Measurements from ENCODE around the gene ZNF552. TPM values are rescaled to one million over a fixed set of nuclear protein-coding genes. Genes with fewer than 3 reads are reported as not detected.
"Not testable (repeated sequence)": the region's sequence is repeated elsewhere in the genome, so short reads cannot be mapped to it uniquely, and the experiment has no call there.

ZNF552 gene
- total and polyA plus RNA-seq, 4 donors = 3.4 to 11.6 (median 7.9) TPM

DNA sequence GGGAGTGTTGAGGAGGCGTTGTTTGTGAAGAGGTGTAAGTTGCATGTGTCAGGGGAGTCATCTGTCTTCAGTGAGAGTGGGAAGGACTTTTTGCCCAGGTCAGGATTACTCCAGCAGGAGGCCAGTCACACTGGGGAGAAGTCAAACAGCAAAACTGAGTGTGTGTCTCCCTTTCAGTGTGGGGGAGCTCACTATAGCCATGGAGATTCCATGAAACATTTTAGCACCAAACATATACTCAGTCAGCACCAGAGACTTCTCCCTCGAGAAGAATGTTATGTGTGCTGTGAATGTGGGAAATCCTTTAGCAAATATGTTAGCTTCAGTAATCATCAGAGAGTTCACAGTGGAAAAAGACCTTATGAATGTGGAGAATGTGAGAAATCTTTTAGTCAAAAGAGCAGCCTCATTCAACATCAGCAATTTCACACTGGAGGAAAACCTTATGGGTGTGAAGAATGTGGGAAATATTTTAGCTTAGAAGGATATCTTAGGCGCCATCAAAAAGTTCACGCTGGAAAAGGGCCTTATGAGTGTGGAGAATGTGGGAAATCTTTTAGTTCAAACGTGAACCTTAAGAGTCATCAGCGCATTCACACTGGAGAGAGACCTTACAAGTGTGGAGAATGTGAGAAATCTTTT is 26.5 kb upstream of the ZNF552 start:
- no peak overlapping the region for H3K27ac ChIP-seq (ENCODE audit: low read depth, low read length)
- no peaks in the 10 kb centered on the region for H3K9me3 ChIP-seq (ENCODE audit: control insufficient read depth, insufficient read depth, low read length)
- no peak for DNase-seq (ENCODE audit: low read depth in 4 of 6, low spot score in 6 of 6)
- no peaks in the 10 kb centered on the region for H3K4me1 ChIP-seq (ENCODE audit: control insufficient read depth, insufficient read depth, low read length)
- H3K36me3 ChIP-seq (ENCODE audit: control insufficient read depth, insufficient read depth, low read length) = peaks cover 9% of the 10 kb centered on the region
- WGBS (ENCODE audit: insufficient coverage) = 88% methylated on average over 4 of the region's 6 CpGs
- H3K27me3 ChIP-seq (ENCODE audit: control insufficient read depth, insufficient read depth, low read length) = no peaks in the 10 kb centered on the region
- no peak overlapping the region for H3K4me3 ChIP-seq (ENCODE audit: low read depth, low read length)

DNA sequence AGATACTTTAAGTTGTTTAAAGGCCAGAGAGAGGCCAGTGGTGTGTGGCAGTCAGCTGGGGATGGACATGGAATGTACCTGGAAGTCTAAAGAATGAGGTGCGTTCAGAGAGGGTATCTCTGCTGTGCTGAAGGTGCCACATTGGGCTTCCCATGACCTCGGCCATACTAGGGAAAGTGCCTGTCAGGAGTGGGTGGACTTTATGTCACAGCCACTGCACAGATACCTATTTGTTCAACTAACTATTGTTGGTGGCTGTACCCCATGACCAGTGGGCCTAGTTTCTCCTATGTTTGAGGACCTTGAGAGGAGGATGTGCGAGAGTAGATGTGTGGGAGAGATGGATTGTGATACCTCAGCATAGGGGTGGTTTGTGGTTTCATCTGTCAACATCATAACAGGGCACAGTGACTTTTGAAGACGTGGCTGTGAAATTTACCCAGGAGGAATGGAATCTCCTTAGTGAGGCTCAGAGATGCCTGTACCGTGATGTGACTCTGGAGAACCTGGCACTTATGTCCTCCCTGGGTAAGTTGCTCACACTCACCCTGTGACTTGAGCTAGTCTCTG is 24.0 kb upstream of the ZNF552 start:
- H3K4me3 ChIP-seq (ENCODE audit: low read depth, low read length); H3K27ac ChIP-seq (ENCODE audit: low read depth, low read length); H3K27me3 ChIP-seq (ENCODE audit: control insufficient read depth, insufficient read depth, low read length); DNase-seq (ENCODE audit: low read depth in 4 of 6, low spot score in 6 of 6); H3K4me1 ChIP-seq (ENCODE audit: control insufficient read depth, insufficient read depth, low read length); H3K9me3 ChIP-seq (ENCODE audit: control insufficient read depth, insufficient read depth, low read length); H3K36me3 ChIP-seq (ENCODE audit: control insufficient read depth, insufficient read depth, low read length): not testable (repeated sequence)
- WGBS (ENCODE audit: insufficient coverage) = 89% methylated on average over 1 of the region's 5 CpGs

DNA sequence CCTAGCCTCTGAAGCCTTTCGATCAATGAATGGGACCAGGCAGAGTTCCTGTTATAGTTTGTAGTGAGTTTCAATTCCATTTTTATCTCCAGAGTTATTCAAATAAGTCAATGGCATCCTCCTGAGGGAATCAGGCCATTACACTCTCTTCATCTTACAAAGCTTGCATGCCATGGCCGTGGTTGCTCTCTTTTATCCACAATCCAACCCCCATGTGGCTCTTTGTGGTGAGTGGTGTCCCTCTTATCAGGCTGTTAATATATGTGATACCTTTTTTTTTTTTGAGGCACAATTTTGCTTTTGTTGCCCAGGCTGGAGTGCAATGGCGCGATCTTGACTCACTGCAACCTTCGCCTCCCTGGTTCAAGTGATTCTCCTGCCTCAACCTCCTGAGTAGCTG is 22.3 kb upstream of the ZNF552 start:
- not testable (repeated sequence) for DNase-seq (ENCODE audit: low read depth in 4 of 6, low spot score in 6 of 6); H3K4me1 ChIP-seq (ENCODE audit: control insufficient read depth, insufficient read depth, low read length); H3K4me3 ChIP-seq (ENCODE audit: low read depth, low read length); H3K36me3 ChIP-seq (ENCODE audit: control insufficient read depth, insufficient read depth, low read length); H3K27ac ChIP-seq (ENCODE audit: low read depth, low read length); H3K9me3 ChIP-seq (ENCODE audit: control insufficient read depth, insufficient read depth, low read length); H3K27me3 ChIP-seq (ENCODE audit: control insufficient read depth, insufficient read depth, low read length)
- WGBS (ENCODE audit: insufficient coverage) = 100% methylated on average over 3 of the region's 5 CpGs

DNA sequence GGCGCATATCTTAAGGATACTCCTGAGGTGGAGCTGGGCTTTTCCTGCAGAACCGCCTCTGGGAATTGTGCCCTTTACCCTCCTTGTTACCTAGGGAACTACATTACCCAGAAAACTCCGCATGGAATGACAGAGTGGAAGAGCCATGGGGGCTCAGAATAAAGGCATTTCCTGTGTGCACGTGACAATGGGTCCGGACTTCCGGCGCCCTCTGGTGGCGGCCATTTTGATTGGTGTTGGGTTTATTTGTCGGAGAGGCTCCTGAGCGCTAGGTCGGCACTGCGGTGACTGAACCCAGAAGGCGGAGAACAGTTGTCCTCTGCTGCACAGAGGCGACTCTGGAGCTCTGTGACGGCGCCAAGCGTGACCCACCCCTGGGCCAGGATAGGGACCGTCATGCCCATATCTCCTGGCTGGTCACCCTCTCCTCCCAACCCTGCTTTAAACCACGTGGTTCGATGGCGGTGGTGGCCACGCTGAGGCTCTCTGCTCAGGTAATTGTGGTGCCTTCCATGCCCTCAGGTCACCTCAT is 15.4 kb upstream of the ZNF552 start, which contains the start of gene ZNF587B:
Gene ZNF587B, plus strand, starts transcription at position 229 of the 532 bp plus-strand sequence. Its CDS starts 230 bp downstream, at position 459.
- WGBS (ENCODE audit: insufficient coverage) = 3% methylated on average over 16 of the region's 22 CpGs
- Histone ChIP-seq H3K36me3 (ENCODE audit: control insufficient read depth, insufficient read depth, low read length) (peaks cover 9% of the 10 kb centered on the region), H3K9me3 (ENCODE audit: control insufficient read depth, insufficient read depth, low read length) (no peaks in the 10 kb centered on the region), H3K4me3 (ENCODE audit: low read depth, low read length) (peak within 1 kb of the TSS; percentile 60), H3K27me3 (ENCODE audit: control insufficient read depth, insufficient read depth, low read length) (no peaks in the 10 kb centered on the region), H3K4me1 (ENCODE audit: control insufficient read depth, insufficient read depth, low read length) (peaks cover 15% of the 10 kb centered on the region), H3K27ac (ENCODE audit: low read depth, low read length) (peak within 1 kb of the TSS; percentile 67)
- peak in 5 of 6 donors; percentile 58 to 97 (median 65) for DNase-seq (ENCODE audit: low read depth in 4 of 6, low spot score in 6 of 6)

DNA sequence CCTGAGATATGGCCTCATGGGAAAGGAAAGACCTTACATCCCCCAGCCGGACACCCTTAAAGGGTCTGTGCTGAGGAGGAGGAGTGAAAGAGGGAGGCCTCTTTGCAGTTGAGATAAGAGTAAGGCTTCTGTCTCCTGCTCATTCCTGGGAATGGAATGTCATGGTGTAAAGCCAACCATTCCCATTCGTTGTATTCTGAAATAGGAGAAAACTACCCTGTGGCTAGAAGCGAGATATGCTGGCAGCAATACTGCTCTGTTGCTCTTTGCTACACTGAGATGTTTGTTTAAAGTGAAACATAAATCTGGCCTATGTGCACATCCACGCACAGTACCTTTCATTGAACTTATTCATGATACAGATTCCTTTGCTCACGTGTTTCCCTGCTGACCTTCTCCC is 14.6 kb upstream of the ZNF552 start:
- no peak overlapping the region for H3K4me3 ChIP-seq (ENCODE audit: low read depth, low read length)
- H3K4me1 ChIP-seq (ENCODE audit: control insufficient read depth, insufficient read depth, low read length) = peaks cover 15% of the 10 kb centered on the region
- H3K27ac ChIP-seq (ENCODE audit: low read depth, low read length) = no peak overlapping the region
- peaks cover 9% of the 10 kb centered on the region for H3K36me3 ChIP-seq (ENCODE audit: control insufficient read depth, insufficient read depth, low read length)
- no peak for DNase-seq (ENCODE audit: low read depth in 4 of 6, low spot score in 6 of 6)
- H3K27me3 ChIP-seq (ENCODE audit: control insufficient read depth, insufficient read depth, low read length) = no peaks in the 10 kb centered on the region
- H3K9me3 ChIP-seq (ENCODE audit: control insufficient read depth, insufficient read depth, low read length) = no peaks in the 10 kb centered on the region
- WGBS (ENCODE audit: insufficient coverage) = 71% methylated on average over 1 of the region's 5 CpGs

DNA sequence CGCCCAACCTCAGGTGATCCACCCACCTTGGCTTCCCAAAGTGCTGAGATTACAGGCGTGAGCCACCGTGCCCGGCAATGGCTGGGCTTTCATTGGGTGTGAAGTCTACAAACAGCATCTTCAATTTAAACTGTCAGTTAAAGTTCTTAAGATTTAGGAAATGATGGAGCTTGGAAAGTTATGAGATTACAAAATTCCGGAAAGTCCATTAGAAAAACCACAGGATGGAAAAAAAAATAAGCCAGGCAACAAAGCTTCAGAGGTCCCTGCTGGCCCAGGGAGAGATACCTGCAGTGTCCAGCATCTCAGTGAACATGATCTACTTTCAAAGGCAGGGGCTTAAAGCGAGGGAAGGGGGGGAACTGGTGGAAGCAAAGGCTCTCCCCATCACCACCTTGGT is 10.8 kb upstream of the ZNF552 start:
- no peak for DNase-seq (ENCODE audit: low read depth in 4 of 6, low spot score in 6 of 6)
- 100% methylated on average over 2 of the region's 6 CpGs for WGBS (ENCODE audit: insufficient coverage)
- Histone ChIP-seq H3K27ac (ENCODE audit: low read depth, low read length) (no peak overlapping the region), H3K4me1 (ENCODE audit: control insufficient read depth, insufficient read depth, low read length) (peaks cover 10% of the 10 kb centered on the region), H3K9me3 (ENCODE audit: control insufficient read depth, insufficient read depth, low read length) (no peaks in the 10 kb centered on the region), H3K4me3 (ENCODE audit: low read depth, low read length) (no peak overlapping the region), H3K27me3 (ENCODE audit: control insufficient read depth, insufficient read depth, low read length) (no peaks in the 10 kb centered on the region), H3K36me3 (ENCODE audit: control insufficient read depth, insufficient read depth, low read length) (peaks cover 9% of the 10 kb centered on the region)

DNA sequence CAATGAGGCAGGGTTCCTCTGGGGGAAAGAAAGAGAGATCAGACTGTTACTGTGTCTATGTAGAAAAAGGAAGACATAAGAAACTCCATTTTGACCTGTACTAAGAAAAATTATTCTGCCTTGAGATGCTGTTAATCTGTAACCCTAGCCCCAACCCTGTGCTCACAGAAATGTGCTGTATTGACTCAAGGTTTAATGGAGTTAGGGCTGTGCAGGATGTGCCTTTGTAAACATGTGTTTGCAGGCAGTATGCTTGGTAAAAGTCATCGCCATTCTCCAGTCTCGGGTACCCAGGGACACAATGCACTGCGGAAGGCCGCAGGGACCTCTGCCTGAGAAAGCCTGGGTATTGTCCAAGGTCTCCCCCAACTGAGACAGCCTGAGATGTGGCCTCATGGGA is 8.9 kb upstream of the ZNF552 start:
- peaks cover 12% of the 10 kb centered on the region for H3K4me1 ChIP-seq (ENCODE audit: control insufficient read depth, insufficient read depth, low read length)
- H3K27ac ChIP-seq (ENCODE audit: low read depth, low read length); DNase-seq (ENCODE audit: low read depth in 4 of 6, low spot score in 6 of 6); H3K4me3 ChIP-seq (ENCODE audit: low read depth, low read length); H3K36me3 ChIP-seq (ENCODE audit: control insufficient read depth, insufficient read depth, low read length); H3K27me3 ChIP-seq (ENCODE audit: control insufficient read depth, insufficient read depth, low read length); H3K9me3 ChIP-seq (ENCODE audit: control insufficient read depth, insufficient read depth, low read length): not testable (repeated sequence)
- 89% methylated on average over 4 of the region's 4 CpGs for WGBS (ENCODE audit: insufficient coverage)

DNA sequence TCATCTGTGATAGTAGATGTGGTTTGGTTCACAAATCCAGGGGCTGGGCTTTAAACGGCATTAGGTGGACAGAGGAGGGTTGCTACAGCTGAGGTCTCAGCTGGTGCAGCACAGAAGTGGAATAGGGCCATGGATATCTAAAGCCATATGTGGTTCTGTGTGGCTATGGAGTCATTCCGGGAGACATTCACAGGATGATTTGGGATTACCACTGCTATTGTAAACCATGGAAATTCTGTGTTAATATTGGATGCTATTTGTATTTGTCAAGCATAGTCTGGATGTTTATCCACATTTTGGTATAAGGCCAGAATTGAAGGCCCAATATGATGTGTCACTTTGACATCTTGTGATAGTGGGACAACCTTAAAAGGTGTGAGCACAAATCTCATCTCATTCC is 8.4 kb upstream of the ZNF552 start:
- H3K36me3 ChIP-seq (ENCODE audit: control insufficient read depth, insufficient read depth, low read length); H3K27ac ChIP-seq (ENCODE audit: low read depth, low read length); DNase-seq (ENCODE audit: low read depth in 4 of 6, low spot score in 6 of 6); H3K9me3 ChIP-seq (ENCODE audit: control insufficient read depth, insufficient read depth, low read length); H3K4me3 ChIP-seq (ENCODE audit: low read depth, low read length); H3K27me3 ChIP-seq (ENCODE audit: control insufficient read depth, insufficient read depth, low read length): not testable (repeated sequence)
- 88% methylated on average over 2 of the region's 2 CpGs for WGBS (ENCODE audit: insufficient coverage)
- peaks cover 12% of the 10 kb centered on the region for H3K4me1 ChIP-seq (ENCODE audit: control insufficient read depth, insufficient read depth, low read length)

DNA sequence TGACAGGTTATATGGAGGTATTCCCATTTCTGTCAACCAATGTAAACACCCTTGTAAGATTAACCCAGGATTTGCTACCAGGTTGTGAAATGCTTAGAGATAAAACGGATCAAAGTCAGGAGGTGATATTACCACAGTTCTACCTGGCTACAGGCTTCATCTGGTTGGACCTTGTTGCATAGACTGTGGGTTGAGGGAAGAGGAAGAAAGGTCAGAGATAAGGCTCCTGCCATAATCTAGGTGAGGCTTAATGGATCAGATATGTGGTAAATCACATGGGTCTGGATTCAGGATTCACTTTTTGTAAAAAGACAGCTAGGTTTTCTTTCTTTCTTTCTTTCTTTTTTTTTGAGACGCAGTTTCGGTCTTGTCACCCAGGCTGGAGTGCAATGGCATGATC is 6.8 kb upstream of the ZNF552 start:
- not testable (repeated sequence) for H3K27ac ChIP-seq (ENCODE audit: low read depth, low read length); DNase-seq (ENCODE audit: low read depth in 4 of 6, low spot score in 6 of 6); H3K36me3 ChIP-seq (ENCODE audit: control insufficient read depth, insufficient read depth, low read length); H3K4me3 ChIP-seq (ENCODE audit: low read depth, low read length); H3K27me3 ChIP-seq (ENCODE audit: control insufficient read depth, insufficient read depth, low read length); H3K9me3 ChIP-seq (ENCODE audit: control insufficient read depth, insufficient read depth, low read length)
- H3K4me1 ChIP-seq (ENCODE audit: control insufficient read depth, insufficient read depth, low read length) = peaks cover 12% of the 10 kb centered on the region
- WGBS (ENCODE audit: insufficient coverage) = 100% methylated on average over 2 of the region's 3 CpGs

DNA sequence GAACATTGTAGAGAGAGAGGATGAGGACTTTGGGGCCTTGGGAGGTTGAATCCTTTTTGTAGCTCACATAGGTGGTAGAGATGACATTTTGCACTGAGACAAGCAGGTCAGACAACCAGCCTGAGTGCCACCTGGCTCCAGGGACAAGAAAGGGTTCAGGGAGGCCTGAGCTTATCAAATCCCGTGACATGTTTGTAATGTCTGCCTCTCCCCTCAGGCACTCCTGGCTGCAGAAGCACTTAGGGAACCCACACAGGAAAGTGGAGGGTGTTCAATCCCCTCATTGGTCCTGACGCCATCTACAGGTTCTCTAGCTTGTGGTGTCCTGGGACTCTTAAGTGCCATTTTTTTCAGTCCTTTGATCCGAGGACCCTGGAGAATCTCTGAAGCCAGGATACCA is 6.4 kb upstream of the ZNF552 start:
- H3K27ac ChIP-seq (ENCODE audit: low read depth, low read length); DNase-seq (ENCODE audit: low read depth in 4 of 6, low spot score in 6 of 6); H3K36me3 ChIP-seq (ENCODE audit: control insufficient read depth, insufficient read depth, low read length); H3K4me3 ChIP-seq (ENCODE audit: low read depth, low read length); H3K27me3 ChIP-seq (ENCODE audit: control insufficient read depth, insufficient read depth, low read length); H3K9me3 ChIP-seq (ENCODE audit: control insufficient read depth, insufficient read depth, low read length): not testable (repeated sequence)
- H3K4me1 ChIP-seq (ENCODE audit: control insufficient read depth, insufficient read depth, low read length) = peaks cover 12% of the 10 kb centered on the region
- WGBS (ENCODE audit: insufficient coverage) = 100% methylated on average over 1 of the region's 3 CpGs
